Measurements from ENCODE around the gene RERE.
A peak's percentile ranks its signal among the peaks of the same experiment; 100 is the strongest.

RERE gene

GRCh38 chr1:8580566-8580965, 236.9 kb downstream of the RERE start:
- no peak overlapping the region for H3K9ac ChIP-seq (ENCODE audit: low read length in 5 of 5)
- no peaks in the 10 kb centered on the region for H3K9me3 ChIP-seq (ENCODE audit: control insufficient read depth in 5 of 5, low read length in 5 of 5)
- no peak overlapping the region for H3K27ac ChIP-seq (ENCODE audit: low read depth, low read length)
- no peaks in the 10 kb centered on the region for H3K4me1 ChIP-seq (ENCODE audit: control insufficient read depth in 5 of 5, insufficient read depth in 5 of 5, low read length in 5 of 5)
- H3K27me3 ChIP-seq (ENCODE audit: control insufficient read depth in 5 of 5, insufficient read depth in 4 of 5, low read length in 5 of 5): no peaks in the 10 kb centered on the region
- H3K4me3 ChIP-seq (ENCODE audit: low read depth in 1 of 5, low read length in 5 of 5): no peak overlapping the region
- peaks cover 0 to 2% (median 0%) of the 10 kb centered on the region in 5 donors for H3K36me3 ChIP-seq (ENCODE audit: control insufficient read depth in 5 of 5, insufficient read depth in 5 of 5, low read length in 5 of 5)

DNA sequence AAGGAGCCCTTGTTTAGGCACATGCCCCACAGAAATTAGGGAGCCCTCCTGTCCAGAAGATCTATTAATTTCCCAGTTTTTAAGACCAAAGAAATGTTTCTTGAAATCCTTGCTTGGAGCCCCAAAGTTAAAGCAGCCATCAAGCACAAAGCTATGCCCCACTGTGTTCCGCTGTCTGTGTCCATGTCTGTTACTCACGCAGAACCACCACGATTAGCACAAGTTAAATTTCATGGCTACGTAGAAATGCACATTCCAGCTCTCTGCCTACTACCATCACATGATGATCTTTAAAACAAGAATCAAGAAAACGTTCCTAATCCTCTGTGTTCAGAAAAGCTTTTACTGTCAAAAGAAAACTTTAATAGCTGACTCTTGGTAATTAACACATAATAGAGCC, 238.5 kb downstream of the RERE start:
- H3K9me3 ChIP-seq (ENCODE audit: control insufficient read depth in 5 of 5, low read length in 5 of 5): no peaks in the 10 kb centered on the region
- H3K27ac ChIP-seq (ENCODE audit: low read depth, low read length): no peak overlapping the region
- H3K4me1 ChIP-seq (ENCODE audit: control insufficient read depth in 5 of 5, insufficient read depth in 5 of 5, low read length in 5 of 5): no peaks in the 10 kb centered on the region
- peaks cover 0 to 2% (median 0%) of the 10 kb centered on the region in 5 donors for H3K36me3 ChIP-seq (ENCODE audit: control insufficient read depth in 5 of 5, insufficient read depth in 5 of 5, low read length in 5 of 5)
- H3K4me3 ChIP-seq (ENCODE audit: low read depth in 1 of 5, low read length in 5 of 5): no peak overlapping the region
- H3K27me3 ChIP-seq (ENCODE audit: control insufficient read depth in 5 of 5, insufficient read depth in 4 of 5, low read length in 5 of 5): no peaks in the 10 kb centered on the region
- no peak overlapping the region for H3K9ac ChIP-seq (ENCODE audit: low read length in 5 of 5)

- Histone ChIP-seq H3K9me3 (ENCODE audit: control insufficient read depth in 5 of 5, low read length in 5 of 5) (no peaks in the 10 kb centered on the region), H3K36me3 (ENCODE audit: control insufficient read depth in 5 of 5, insufficient read depth in 5 of 5, low read length in 5 of 5) (peaks cover 0 to 2% (median 0%) of the 10 kb centered on the region in 5 donors), H3K4me3 (ENCODE audit: low read depth in 1 of 5, low read length in 5 of 5) (no peak overlapping the region), H3K4me1 (ENCODE audit: control insufficient read depth in 5 of 5, insufficient read depth in 5 of 5, low read length in 5 of 5) (no peaks in the 10 kb centered on the region), H3K9ac (ENCODE audit: low read length in 5 of 5) (no peak overlapping the region), H3K27me3 (ENCODE audit: control insufficient read depth in 5 of 5, insufficient read depth in 4 of 5, low read length in 5 of 5) (no peaks in the 10 kb centered on the region), H3K27ac (ENCODE audit: low read depth, low read length) (no peak overlapping the region)
Measured at GRCh38 chr1:8578132-8578877, 239.1 kb downstream of the RERE start.

DNA sequence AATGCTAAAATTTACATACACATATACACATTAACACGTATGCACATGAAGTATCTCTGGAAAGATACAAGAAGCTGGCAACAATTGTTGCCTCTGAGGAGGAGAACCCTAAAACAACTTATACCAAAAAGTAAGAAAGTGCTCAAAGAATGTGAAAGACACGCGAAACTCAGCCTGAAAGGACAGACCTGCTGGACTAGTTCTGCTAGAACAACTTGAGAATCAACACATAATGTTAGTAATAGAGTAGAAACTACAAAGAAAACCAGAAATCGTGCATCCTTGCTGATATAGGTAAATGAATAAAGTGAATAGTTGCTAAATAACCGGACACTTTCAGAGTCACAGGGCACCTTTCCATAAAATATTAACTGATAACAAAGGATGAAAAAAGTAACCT, 242.5 kb downstream of the RERE start:
- H3K4me1 ChIP-seq (ENCODE audit: control insufficient read depth in 5 of 5, insufficient read depth in 5 of 5, low read length in 5 of 5): peaks cover 3 to 25% (median 19%) of the 10 kb centered on the region in 5 donors
- H3K27ac ChIP-seq (ENCODE audit: low read depth, low read length): no peak overlapping the region
- no peaks in the 10 kb centered on the region for H3K27me3 ChIP-seq (ENCODE audit: control insufficient read depth in 5 of 5, insufficient read depth in 4 of 5, low read length in 5 of 5)
- H3K9ac ChIP-seq (ENCODE audit: low read length in 5 of 5): no peak overlapping the region
- H3K9me3 ChIP-seq (ENCODE audit: control insufficient read depth in 5 of 5, low read length in 5 of 5): no peaks in the 10 kb centered on the region
- peaks cover 0 to 2% (median 0%) of the 10 kb centered on the region in 5 donors for H3K36me3 ChIP-seq (ENCODE audit: control insufficient read depth in 5 of 5, insufficient read depth in 5 of 5, low read length in 5 of 5)
- no peak overlapping the region for H3K4me3 ChIP-seq (ENCODE audit: low read depth in 1 of 5, low read length in 5 of 5)

GRCh38 chr1:8572106-8572505, 245.3 kb downstream of the RERE start:
- Histone ChIP-seq H3K4me3 (ENCODE audit: low read depth in 1 of 5, low read length in 5 of 5) (no peak overlapping the region), H3K27ac (ENCODE audit: low read depth, low read length) (peak overlapping the region; percentile 64), H3K36me3 (ENCODE audit: control insufficient read depth in 5 of 5, insufficient read depth in 5 of 5, low read length in 5 of 5) (no peaks in the 10 kb centered on the region), H3K27me3 (ENCODE audit: control insufficient read depth in 5 of 5, insufficient read depth in 4 of 5, low read length in 5 of 5) (no peaks in the 10 kb centered on the region), H3K9ac (ENCODE audit: low read length in 5 of 5) (peak overlapping the region in 1 of 5 donors; percentile 66), H3K9me3 (ENCODE audit: control insufficient read depth in 5 of 5, low read length in 5 of 5) (no peaks in the 10 kb centered on the region), H3K4me1 (ENCODE audit: control insufficient read depth in 5 of 5, insufficient read depth in 5 of 5, low read length in 5 of 5) (peaks cover 3 to 25% (median 19%) of the 10 kb centered on the region in 5 donors)

DNA sequence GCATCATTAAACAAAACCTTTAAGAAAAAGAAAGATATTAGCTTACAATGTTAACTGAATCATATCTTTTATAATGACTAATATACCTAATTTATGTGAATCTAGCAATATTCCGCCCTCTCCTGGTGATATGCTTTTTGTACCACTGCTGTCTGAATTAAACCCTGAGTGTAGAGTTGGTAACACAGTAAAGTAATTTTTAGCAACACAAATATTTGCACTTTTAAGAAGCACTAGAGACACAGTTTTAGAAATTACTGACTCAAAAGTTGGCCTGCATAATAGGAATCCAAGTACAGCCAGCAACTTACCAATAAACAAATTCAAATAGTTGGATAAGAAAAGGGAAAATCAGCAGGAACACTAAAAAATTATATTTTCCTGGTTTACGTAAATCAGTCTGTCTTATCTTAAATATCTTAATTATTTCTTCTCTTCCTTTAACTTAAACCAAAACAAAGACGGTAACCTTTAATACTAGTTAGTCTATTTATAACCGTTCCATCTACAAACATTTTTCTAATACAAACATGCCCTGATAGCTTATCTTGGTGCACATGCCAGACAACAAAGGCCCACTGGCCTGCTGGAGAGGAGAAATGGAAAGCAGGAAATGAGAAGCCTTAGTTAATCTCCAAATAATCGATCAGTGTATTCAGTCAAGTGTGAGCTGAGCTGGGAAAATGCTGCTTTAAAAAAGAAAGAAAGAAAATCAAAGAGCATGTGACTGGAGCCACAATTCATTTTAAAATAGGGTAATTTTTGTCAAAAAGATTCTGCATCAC, 246.0 kb downstream of the RERE start:
- Histone ChIP-seq H3K27ac (ENCODE audit: low read depth, low read length) (peak overlapping the region; percentile 64), H3K4me3 (ENCODE audit: low read depth in 1 of 5, low read length in 5 of 5) (peak overlapping the region in 1 of 5 donors; percentile 17), H3K9ac (ENCODE audit: low read length in 5 of 5) (peak overlapping the region in 4 of 5 donors; percentile 17 to 66 (median 35)), H3K27me3 (ENCODE audit: control insufficient read depth in 5 of 5, insufficient read depth in 4 of 5, low read length in 5 of 5) (no peaks in the 10 kb centered on the region), H3K4me1 (ENCODE audit: control insufficient read depth in 5 of 5, insufficient read depth in 5 of 5, low read length in 5 of 5) (peaks cover 3 to 25% (median 19%) of the 10 kb centered on the region in 5 donors), H3K9me3 (ENCODE audit: control insufficient read depth in 5 of 5, low read length in 5 of 5) (no peaks in the 10 kb centered on the region), H3K36me3 (ENCODE audit: control insufficient read depth in 5 of 5, insufficient read depth in 5 of 5, low read length in 5 of 5) (no peaks in the 10 kb centered on the region)

- H3K36me3 ChIP-seq (ENCODE audit: control insufficient read depth in 5 of 5, insufficient read depth in 5 of 5, low read length in 5 of 5): no peaks in the 10 kb centered on the region
- peak overlapping the region; percentile 64 for H3K27ac ChIP-seq (ENCODE audit: low read depth, low read length)
- no peak overlapping the region for H3K9ac ChIP-seq (ENCODE audit: low read length in 5 of 5)
- no peaks in the 10 kb centered on the region for H3K27me3 ChIP-seq (ENCODE audit: control insufficient read depth in 5 of 5, insufficient read depth in 4 of 5, low read length in 5 of 5)
- H3K4me3 ChIP-seq (ENCODE audit: low read depth in 1 of 5, low read length in 5 of 5): no peak overlapping the region
- H3K4me1 ChIP-seq (ENCODE audit: control insufficient read depth in 5 of 5, insufficient read depth in 5 of 5, low read length in 5 of 5): peaks cover 3 to 25% (median 19%) of the 10 kb centered on the region in 5 donors
- no peaks in the 10 kb centered on the region for H3K9me3 ChIP-seq (ENCODE audit: control insufficient read depth in 5 of 5, low read length in 5 of 5)
Measured at GRCh38 chr1:8570465-8570864, 247.0 kb downstream of the RERE start.

DNA sequence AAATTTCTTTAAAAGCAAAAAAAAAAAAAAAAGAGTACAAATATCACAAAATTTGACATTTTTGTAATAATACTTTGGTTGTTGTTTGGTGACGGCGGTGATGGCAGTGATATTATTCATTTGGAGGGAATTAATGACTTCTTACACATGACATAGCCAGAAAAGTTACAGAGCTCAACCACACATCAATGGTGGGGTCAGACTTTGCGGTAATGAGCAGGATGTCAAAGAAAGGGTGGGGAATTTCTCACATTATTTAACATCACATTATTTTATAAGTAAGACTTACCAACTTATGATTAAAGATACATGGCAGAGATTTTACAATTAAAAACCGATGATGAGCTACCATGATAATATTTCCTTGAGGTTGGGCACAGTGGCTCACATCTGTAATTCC, 248.2 kb downstream of the RERE start:
- Histone ChIP-seq H3K36me3 (ENCODE audit: control insufficient read depth in 5 of 5, insufficient read depth in 5 of 5, low read length in 5 of 5) (no peaks in the 10 kb centered on the region), H3K27ac (ENCODE audit: low read depth, low read length) (no peak overlapping the region), H3K4me1 (ENCODE audit: control insufficient read depth in 5 of 5, insufficient read depth in 5 of 5, low read length in 5 of 5) (peaks cover 3 to 25% (median 19%) of the 10 kb centered on the region in 5 donors), H3K4me3 (ENCODE audit: low read depth in 1 of 5, low read length in 5 of 5) (no peak overlapping the region), H3K9me3 (ENCODE audit: control insufficient read depth in 5 of 5, low read length in 5 of 5) (no peaks in the 10 kb centered on the region), H3K27me3 (ENCODE audit: control insufficient read depth in 5 of 5, insufficient read depth in 4 of 5, low read length in 5 of 5) (no peaks in the 10 kb centered on the region), H3K9ac (ENCODE audit: low read length in 5 of 5) (no peak overlapping the region)

- H3K4me3 ChIP-seq (ENCODE audit: low read depth in 1 of 5, low read length in 5 of 5): no peak overlapping the region
- no peaks in the 10 kb centered on the region for H3K9me3 ChIP-seq (ENCODE audit: control insufficient read depth in 5 of 5, low read length in 5 of 5)
- no peaks in the 10 kb centered on the region for H3K36me3 ChIP-seq (ENCODE audit: control insufficient read depth in 5 of 5, insufficient read depth in 5 of 5, low read length in 5 of 5)
- H3K27me3 ChIP-seq (ENCODE audit: control insufficient read depth in 5 of 5, insufficient read depth in 4 of 5, low read length in 5 of 5): no peaks in the 10 kb centered on the region
- peak overlapping the region in 1 of 5 donors; percentile 13 for H3K9ac ChIP-seq (ENCODE audit: low read length in 5 of 5)
- no peak overlapping the region for H3K27ac ChIP-seq (ENCODE audit: low read depth, low read length)
- H3K4me1 ChIP-seq (ENCODE audit: control insufficient read depth in 5 of 5, insufficient read depth in 5 of 5, low read length in 5 of 5): peaks cover 3 to 25% (median 19%) of the 10 kb centered on the region in 5 donors
Measured at GRCh38 chr1:8568837-8569236, 248.6 kb downstream of the RERE start.

GRCh38 chr1:8567146-8567545, 250.3 kb downstream of the RERE start:
- Histone ChIP-seq H3K36me3 (ENCODE audit: control insufficient read depth in 5 of 5, insufficient read depth in 5 of 5, low read length in 5 of 5) (no peaks in the 10 kb centered on the region), H3K9ac (ENCODE audit: low read length in 5 of 5) (no peak overlapping the region), H3K9me3 (ENCODE audit: control insufficient read depth in 5 of 5, low read length in 5 of 5) (no peaks in the 10 kb centered on the region), H3K27me3 (ENCODE audit: control insufficient read depth in 5 of 5, insufficient read depth in 4 of 5, low read length in 5 of 5) (no peaks in the 10 kb centered on the region), H3K27ac (ENCODE audit: low read depth, low read length) (no peak overlapping the region), H3K4me3 (ENCODE audit: low read depth in 1 of 5, low read length in 5 of 5) (no peak overlapping the region), H3K4me1 (ENCODE audit: control insufficient read depth in 5 of 5, insufficient read depth in 5 of 5, low read length in 5 of 5) (peaks cover 3 to 30% (median 28%) of the 10 kb centered on the region in 5 donors)
